NCI-H1436 (cell line): Measurements from ENCODE around the gene SLC25A29.
"Not testable (repeated sequence)": the region's sequence is repeated elsewhere in the genome, so short reads cannot be mapped to it uniquely, and the experiment has no call there.

Experiments
- DNase-seq: peaks from one replicate; lab custom pipeline; 2025; lab: John Stamatoyannopoulos, UW

The SLC25A29 gene

GRCh38 chr14:100306101-100306997 lies at the start of gene SLC25A29:
SLC25A29 (minus strand) TSS chr14:100306444; CDS start chr14:100306232, 212 bp downstream.
- DNase-seq, result peak; percentile 91

DNA sequence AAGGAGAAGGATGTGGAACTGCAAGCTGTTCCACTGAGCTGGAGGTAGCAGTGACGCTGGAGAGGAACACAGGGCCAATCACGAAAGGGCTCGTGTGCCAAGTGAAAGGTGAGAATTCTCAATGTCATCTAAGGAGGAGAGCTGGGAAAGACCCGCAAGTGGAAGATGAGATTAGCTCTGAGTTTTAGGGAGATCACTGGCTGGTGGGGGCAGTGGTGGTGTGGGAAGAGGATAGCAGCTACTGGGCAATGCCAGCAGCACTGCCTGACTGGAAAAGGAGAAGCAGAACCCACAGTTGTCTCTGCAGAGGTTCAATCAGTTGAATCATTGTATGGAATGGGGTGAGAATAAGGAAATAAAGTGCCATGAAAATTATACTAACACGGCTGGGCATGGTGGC lies 44.7 kb upstream of the SLC25A29 start:
- DNase-seq, result no peak

- DNase-seq, result no peak
These were observed 44.2 kb upstream of the SLC25A29 start for GRCh38 chr14:100350276-100350926.

DNA sequence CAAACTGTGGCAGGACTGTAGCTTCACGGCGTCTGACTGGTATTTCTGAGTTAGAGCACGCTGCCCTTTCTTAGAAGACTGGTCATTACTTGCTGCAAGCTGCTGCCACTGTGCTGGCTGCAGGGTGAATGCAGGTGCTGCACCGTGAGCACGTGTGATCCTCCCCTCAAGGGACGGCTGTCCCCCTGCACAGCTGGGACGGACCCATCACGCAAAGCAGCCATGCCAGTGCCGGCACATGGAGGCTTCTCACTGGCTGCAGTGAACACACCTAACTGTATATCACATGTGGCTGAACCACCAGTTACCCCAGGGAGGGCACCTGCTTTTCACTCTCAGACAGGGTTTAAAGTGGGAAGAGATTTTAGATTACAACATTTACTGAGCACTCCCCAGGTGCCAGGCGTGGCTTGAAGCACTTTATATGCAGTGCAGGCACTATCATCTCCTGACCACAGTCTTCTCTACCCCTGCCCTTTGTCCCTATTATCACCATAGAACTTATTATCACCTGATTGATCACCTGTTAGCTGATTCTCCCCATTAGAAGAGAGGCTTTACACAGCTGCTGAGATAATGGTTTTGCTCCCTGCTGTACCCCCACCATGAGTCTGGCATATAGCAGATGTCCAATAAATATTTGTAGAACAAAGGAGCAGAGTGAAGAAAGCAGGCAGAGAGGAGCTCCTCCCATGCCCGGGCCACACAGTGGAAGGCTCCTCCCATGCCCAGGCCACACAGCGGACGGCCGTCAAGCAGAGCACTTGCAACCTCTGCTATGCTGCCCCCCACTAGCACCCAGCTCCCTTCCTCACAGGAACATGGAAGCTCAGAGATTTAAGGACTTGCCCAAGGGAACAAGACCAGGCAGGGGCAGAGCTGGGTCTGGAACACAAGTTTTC lies 42.8 kb upstream of the SLC25A29 start:
- DNase-seq, result peak; percentile 36

GRCh38 chr14:100348253-100348729 lies 42.0 kb upstream of the SLC25A29 start:
- DNase-seq, result no peak

DNA sequence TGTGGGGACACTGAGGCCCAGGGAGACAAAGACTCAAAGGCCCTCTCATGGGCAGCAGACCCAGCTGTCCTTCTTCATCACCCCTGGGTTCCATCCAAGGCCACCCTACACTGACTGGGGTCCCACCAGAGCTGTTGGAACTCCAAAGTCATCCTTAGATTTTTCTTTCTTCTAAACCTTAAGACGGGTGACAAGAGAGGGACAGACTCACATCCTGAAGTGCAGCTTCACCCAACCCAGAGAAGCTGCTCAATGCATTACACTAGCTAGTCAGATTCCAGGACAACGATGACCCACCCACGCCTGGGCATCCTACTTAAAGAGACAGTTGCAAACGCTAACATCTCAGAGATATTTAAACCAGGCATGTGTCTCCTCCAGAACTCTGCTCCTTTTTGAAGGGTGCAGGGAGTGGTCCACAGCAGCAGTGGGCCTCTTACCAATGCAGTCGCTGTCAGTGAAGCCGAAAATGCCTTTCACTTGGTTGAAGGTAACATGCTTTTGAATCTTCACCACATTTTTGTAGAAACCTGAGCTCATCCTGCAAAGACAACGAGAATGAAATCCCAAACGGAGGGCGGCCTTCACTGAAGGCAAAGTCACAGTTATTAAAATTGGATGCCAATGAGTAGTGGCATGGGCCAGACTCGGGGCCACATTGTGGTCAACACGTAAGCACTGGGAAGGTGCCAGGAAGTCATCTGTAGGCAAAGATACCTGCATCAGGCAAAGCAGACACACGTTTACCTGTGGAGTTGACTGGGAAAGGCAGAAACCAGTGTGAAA lies 40.3 kb upstream of the SLC25A29 start:
- no peak for DNase-seq

DNA sequence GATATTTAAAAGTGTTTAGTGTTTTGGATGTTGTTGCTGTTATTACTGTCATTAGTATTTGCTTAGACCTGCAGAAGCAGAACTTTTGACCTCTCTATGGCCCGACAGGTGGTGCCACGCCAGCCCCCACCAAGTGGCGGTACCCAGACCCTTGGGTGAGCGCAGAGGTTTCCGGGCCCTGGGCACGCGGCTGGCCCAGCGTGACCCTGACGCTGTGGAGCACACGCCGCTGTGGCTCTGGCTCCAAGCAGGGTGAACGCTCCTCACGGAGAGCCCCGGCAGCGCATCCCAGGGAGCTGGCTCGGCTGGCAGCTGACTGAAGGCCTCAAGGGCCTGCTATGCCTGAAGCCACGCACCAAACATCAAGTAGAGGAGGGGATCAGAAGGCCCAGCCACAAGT lies 39.5 kb upstream of the SLC25A29 start:
- no peak for DNase-seq

GRCh38 chr14:100344657-100345056 lies 38.4 kb upstream of the SLC25A29 start:
- not testable (repeated sequence) for DNase-seq

DNA sequence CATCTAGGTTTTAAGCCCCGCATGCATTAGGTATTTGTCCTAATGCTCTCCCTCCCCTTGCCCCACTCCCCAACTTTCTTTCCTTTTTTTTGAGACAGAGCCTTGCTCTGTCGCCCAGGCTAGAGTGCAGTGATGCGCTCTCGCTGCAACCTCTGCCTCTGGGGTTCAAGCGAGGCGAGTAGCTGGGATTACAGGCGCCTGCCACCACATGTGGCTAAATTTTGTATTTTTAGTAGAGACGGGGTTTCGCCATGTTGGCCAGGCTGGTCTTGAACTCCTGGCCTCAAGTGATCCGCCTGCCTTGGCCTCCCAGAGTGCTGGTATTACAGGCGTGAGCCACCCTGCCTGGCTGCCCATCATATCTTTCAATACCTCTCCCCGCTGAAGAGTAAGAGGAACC lies 36.6 kb upstream of the SLC25A29 start:
- not testable (repeated sequence) for DNase-seq

DNA sequence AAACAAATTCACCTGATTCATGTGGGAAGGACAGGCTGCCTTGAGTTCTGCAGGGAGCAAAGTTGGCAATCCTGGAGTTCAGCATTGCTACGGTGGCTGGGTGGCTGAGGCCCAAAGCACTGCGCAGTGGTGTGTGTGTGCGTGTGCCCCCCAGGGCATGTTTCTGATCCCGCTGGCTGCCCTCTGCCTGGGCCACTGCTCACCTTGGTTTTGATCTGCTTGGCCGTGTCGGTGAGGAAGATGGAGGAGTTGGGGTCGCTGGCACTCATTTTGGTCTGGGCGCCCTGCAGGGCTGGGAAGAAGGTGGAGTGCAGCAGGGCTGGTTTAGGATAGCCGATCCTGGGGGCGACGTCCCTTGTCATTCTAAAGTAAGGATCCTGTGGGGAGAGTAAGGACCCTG lies 36.0 kb upstream of the SLC25A29 start:
- DNase-seq, result no peak

DNA sequence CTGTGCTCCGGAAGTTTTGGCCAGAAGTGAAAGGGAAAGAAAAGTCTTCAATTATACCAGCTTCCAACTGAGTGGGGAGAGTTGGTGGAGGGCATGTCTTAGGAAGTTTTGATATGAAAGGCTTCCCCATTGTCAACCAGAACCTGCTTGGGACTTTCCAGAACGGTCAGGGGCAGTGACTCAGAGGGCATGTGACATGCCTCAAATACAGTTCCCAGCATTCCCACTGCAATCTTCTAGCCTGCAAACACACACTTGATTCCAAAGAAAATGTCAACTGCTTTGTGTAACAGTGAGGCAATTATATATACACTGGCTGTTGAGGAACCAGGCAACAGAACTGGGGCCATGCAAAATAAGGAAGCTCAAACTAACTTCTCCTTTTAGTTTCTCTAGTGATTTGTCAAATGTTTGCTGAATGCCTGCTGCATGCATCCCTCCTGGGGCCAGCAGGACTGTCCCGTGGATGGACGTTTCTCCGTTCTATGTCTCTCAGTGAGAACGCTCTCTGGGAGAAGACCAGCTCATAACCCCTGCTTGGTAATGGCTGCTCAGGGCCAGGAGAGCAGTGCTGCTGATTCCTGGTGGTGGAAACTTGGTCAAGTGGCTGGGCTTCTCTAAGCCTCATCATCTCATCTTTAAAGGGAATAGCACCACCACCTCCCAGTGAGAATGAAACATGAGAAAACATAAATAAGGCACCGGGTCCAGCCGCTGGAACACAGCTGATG lies 35.2 kb upstream of the SLC25A29 start:
- no peak for DNase-seq

GRCh38 chr14:100340423-100340813 lies 34.2 kb upstream of the SLC25A29 start:
- DNase-seq, result no peak

DNA sequence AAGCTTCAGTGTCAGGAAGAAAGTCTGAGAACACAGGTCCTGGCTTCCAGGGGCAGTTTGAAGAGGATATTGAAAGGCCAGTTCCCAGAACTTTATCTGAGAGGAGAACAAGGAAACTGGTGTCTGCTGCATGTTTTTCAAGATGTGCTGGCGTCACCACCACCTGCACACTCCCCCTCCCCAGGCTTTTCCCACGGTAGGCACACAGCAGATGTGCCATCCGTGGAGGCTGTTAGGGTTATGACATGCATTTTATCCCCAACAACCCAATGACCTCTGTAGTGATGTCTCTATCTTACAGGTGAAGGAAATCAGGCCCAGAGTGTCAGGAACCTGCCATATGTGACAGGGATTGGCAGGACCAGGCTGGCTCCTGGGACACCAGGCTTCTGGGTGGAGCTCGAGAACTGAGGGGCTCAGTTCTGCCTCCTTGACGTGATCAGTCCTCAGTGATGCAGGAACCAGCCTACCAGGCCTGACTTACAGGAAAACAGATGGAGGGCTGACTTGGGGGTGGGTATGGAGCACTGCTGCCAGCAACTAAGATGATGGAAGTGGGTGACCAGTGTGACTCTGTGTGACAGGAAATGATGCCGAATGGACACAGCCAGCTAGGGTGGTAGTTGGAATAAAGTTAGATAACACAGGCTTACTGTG lies 33.6 kb upstream of the SLC25A29 start:
- DNase-seq, result no peak

DNA sequence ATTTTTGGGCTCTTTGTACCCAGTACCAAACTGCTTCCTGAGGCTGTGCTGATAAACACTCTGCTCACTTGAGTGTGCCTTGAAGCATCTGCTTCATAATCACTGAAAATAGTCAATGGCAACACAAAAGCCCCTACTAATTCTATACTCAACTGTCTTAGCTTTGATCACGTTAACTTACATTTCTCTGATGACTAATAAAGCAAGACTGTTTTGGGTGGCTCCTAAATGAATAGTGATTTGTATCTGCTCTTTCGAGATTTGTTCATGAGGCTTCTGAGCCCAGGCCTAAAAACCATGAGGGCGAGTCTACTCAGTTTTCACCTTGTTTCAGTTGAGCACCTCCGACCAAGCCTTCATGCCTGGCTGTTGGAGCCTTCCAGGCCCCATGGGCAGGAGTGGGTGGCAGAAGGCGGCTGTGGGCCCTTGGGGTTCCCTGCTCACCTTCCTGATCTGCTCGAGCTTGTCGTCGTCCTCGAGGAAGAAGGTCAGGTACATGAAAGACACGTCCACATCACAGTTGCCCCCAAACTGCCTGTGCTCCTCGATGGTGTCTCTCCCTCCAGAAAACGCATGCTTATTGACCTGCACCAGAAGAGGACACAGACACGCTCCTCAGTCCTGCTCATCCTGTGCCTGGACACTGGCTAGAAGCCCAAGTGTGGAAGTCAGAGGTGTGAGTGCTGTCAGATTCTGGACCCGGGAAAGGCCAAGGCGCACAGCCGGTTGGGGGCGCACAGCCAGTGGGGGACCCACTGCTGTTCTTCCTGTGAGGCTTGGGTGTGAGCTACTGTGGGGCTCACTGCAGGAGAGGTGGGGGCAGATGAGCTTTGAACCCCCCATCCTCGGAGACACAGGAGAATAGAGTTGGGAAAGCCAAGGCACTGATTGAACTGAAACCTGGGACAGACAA lies 30.6 kb upstream of the SLC25A29 start:
- no peak for DNase-seq

GRCh38 chr14:100334904-100335303 lies 28.7 kb upstream of the SLC25A29 start:
- no peak for DNase-seq

- no peak for DNase-seq
These were observed 27.6 kb upstream of the SLC25A29 start for GRCh38 chr14:100333827-100334226.

DNA sequence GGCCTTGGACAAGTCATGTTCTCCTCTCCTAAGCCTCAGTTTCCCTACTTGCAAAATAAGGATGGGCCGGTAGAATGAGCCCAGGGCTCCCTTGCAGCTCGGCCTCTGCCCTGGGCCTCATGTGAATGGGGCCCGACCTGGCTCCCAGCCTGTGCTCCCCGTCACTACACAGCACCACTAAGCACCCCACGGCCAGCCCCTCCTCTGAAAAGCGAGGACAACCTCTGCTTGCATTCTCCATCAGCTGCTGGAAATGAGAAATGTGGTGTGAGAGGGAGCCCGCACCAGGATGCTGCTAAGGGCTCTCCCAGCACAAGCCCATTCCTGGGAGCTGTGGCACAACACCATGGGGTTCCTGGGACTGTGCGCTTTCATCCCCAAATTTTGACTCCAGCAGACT lies 27.1 kb upstream of the SLC25A29 start:
- no peak for DNase-seq

DNA sequence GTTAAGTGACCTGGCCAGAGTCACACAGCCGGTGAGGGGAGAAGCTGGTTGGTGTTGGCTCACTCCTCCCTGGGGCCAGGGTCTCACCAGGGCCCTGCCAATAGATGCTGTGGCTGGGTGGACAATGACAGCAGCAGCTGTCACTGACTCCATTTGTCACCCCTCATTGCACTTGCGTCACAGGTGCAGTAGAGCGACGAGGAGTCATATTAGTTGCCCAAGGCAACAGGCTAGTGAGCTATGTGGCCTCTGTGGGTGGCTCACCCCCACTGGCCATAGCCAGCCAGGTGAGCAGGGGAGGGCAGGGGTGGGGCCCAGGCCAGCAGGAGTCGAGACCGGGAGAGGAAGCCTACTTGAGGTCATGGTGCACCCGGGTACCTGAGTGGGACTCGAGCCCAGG lies 26.6 kb upstream of the SLC25A29 start:
- DNase-seq, result no peak

DNA sequence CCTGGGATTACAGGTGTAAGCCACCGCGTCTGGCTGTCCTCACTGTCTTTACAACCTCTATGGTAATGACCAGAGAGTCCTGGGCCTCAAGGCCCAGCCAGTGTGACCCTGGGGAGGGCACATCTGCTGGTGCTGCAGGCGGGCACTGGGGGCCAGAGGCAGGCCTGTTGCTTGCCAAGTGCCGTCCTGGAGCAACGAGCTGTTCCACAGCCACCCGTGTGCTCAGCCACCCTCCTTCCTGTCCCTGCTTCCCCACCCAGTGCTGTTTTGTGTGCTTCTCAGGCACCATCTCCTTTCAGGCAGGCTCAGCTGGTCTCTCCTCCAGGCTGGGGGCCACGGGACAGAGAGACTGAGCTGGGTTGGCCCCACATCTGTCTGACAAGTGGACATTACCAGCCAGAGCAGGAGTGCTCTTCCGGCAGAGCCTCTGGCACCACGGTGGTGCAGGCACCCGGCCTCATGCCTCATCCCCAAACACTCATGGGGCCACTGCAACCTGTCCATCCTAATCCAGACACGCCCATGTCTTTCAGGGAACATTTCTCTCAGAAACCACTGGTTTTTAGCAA lies 25.9 kb upstream of the SLC25A29 start:
- DNase-seq, result no peak
